UCSD-AML1 (cell line): ENCODE results near the gene ADCY2.

ENCODE experiments used
- DNase-seq: peaks from one replicate; lab custom pipeline; 2025; ENCODE audit not compliant: unreplicated experiment; lab: John Stamatoyannopoulos, UW

Gene ADCY2

DNA sequence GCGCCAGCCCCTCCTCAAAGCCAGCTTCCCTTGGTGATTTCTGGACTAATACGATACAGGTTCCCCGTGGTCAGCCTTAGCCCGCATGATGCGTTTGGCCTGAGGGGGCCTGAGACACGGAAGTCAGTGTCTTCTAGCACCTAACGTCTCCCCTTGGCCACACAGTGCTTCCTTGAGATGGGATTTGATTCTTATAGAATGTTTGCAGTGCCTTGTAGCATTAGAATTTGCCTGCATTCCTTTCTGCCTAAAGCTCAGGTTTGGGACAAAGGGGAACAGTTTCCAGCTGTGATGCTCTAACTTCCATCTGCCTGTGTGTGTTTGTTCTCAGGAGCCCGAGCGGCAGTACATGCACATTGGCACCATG, 420.6 kb downstream of the ADCY2 start:
- DNase-seq = no peak

DNA sequence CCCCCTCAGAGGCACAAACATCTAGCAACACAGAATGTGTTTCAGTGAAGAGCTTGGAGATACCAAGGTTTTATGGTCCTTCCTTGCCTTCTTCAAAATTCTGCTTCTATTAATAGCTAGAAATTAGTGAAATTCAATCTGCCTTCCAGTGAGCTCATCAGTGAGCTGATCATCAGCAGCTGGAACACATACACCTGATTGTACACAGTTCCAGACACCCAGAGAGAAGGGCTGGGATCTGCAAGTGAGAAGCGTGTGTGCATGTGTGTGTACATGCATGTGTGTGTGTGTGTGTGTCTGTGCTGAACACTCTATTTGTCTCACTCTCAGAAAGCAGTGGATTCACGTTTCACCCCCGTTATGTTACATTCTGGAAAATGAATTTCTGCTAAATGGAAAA, 426.5 kb downstream of the ADCY2 start:
- no peak for DNase-seq

DNA sequence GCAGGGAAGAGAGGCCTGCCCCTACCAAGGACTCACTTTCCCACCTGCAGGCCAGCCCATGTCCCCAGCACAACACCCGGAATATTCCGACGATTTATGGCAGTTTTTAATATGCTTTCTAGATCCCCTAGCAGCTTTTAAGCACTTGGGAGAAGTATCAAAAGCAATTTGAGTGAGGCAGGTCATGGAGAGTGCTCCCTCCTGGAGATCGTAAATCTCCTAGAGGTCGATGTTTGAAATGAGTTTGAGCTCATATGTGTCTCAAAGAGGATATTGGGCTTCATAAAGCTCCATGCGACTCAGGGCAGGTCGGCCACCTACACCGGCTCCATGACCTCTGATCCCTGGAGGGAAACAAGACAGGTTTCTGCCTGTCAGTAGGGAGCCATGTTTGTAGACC, 427.7 kb downstream of the ADCY2 start:
- DNase-seq = no peak

DNA sequence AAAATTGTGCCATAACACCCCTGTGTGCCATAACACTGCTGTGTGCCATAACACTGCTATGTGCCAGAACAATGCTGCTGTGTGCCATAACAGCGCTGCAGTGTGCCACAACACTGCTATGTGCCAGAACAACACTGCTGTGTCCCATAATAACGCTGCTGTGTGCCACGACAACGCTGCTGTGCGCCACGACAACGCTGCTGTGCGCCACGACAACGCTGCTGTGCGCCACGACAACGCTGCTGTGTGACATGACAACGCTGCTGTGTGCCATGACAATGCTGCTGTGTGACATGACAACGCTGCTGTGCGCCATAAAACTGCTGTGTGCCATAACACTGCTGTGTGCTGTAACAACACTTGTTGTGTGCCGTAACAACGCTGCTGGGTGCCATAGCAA, 429.1 kb downstream of the ADCY2 start:
- DNase-seq = no peak

DNA sequence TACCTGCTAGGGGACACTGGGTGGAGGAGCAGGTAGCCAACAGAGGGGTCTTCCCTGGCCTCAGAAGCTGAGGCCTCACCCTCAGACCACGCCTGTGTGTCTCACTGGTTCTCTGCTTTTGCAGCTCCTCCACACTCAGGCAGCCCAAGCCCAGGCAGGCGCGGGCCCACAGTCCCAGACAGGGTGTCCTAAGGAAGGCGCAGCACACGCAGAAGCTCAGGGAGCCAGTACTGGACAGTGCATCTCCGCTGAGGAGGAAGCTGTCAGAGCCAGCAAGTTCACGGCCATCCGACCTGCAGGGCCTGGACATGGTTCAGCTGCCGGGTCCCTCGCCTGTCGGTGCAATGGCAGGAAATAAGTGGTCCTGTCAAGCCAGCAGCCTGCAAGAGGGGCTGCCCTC, 429.7 kb downstream of the ADCY2 start:
- no peak for DNase-seq

DNA sequence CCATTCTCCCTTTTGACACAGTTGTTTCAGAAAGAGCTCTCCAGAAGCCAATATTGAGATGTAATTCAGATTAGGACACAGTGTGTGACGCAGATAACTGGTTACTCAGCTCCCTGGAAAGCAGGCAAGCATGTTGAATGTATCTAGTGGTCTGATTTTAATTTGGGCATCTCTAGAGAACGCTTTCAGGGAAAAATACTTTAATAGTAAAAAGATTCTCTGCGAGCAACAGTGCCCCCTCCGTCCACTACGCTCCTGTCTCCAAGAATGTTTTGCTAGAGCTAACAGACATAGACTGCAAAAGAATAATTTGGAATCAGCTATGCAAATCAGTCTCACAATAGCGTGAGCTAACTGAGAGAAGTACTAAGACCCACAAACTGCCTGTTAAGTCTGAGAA, 431.7 kb downstream of the ADCY2 start:
- DNase-seq = no peak

DNA sequence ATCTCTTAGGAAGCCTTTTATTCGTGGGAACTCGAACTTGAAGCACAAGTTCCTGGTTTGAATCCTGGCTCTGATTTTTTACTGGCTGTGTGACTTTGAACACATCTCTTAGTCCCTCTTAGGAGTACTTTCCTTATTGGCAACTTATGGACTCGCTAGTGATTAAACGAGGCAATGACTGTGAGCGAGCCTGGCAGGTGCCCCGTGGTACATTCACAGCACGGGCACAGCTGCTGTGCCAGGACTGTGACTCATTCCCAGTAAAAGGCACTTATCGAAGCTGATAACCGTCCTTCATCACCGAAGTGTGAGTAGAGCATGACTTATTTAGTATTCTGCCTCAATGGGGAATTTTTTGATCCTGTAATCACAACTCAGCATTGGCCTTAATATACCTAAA, 432.3 kb downstream of the ADCY2 start:
- DNase-seq = no peak

DNA sequence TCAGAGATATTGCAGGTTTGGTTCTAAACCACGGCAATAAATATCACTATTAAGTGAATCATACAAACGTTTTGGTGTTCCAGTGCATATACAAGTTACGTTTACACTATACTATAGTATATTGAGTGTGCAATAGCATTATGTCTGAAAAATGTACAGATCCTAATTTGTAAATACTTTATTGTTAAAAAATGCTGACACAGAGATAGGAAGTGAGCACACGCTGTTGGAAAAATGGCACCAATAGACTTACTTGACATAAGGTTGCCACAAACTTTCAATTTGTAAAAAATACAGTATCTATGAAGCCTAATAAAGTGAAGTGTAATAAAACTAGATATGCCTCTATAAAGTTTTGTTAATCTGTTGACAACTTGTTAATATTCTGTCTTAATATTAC, 439.0 kb downstream of the ADCY2 start:
- DNase-seq = no peak

DNA sequence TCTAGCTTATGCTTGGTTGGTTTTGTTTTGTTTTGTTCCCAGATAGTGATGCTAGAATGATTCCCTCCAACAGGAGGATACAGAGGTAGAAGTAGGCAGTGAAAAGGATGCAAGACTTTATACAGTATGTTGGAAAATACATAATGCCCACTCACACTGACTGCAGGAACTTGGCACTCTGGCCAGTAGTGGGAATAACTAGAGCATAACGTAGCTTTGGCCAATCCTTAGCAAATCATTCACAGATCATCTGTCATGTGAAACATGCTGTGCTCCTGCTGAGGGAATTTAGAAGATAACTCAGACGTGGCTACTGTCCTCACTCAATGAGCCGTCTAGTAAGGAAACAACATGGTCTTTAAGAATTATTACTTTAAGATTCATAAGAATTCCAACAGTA, 441.5 kb downstream of the ADCY2 start:
- DNase-seq = no peak

DNA sequence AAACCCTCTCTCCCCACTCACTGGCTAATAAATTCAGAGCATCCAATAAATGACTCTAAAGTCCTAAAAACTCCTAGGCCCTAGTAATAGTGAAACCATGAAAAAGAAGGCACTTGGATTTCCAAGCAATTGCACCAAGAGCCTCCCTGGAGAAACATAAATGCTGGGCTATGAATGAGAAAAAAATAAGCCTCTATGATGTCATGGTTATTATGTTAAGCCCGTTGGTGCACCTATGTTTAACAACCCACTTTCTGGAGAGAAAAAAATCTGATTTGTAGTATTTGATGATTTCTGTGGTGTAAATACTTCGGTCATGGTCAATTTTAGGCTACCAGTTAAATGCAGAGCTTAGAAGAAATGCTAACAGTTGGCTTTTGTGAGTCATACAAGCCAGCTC, 446.6 kb downstream of the ADCY2 start:
- no peak for DNase-seq

DNA sequence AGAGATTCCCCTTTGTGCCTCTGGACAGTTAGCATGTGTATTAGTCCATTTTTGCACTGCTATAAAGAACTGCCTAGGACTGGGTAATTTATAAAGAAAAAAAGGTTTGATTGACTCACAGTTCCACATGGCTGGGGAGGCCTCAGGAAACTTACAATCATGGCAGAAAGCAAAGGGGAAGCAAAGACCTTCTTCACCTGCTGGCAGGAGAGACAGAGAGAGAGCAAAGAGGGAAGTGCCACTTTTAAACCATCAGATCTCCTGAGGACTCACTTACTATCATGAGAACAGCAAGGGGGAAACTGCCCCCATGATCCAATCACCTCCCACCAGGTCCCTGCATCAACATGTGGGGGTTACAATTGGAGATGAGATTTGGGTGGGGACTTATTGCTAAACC, 449.0 kb downstream of the ADCY2 start:
- no peak for DNase-seq

DNA sequence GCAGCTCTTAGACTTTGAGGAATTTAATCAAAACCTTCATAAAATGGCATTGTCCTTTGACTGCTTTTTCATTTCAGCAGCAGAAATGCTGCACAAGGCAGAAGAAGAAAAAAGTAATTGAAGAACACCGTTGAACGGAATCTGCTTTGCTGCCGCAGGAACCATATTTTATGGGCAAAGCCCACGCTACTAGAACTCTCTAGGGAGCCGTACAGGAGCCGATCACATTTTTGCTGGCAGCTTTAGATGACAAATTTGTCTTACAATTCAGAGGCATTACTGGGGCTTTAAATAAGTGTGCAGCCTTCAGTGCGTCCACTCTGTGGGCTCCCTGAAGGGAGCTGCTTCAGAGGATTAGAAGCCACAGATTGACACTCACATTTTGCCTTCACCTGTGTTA, 449.6 kb downstream of the ADCY2 start:
- DNase-seq = no peak

DNA sequence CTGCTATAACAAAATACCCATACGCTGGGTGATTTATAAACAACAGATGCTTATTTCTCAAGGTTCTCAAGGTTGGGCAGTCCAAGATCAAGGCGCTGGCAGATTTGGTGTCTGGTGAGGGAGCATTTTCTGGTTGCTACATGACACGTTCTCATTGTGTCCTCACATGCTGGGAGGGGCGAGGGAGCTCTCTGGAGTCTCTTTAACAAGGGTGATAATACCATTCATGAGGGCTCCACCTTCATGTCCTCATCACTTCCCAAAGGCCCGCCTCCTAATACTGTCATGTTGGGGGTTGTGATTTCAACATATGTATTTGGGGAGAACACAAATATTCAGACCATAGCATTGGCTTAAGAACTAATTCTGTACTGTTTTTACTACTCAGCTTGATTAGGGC, 450.4 kb downstream of the ADCY2 start:
- DNase-seq = no peak

DNA sequence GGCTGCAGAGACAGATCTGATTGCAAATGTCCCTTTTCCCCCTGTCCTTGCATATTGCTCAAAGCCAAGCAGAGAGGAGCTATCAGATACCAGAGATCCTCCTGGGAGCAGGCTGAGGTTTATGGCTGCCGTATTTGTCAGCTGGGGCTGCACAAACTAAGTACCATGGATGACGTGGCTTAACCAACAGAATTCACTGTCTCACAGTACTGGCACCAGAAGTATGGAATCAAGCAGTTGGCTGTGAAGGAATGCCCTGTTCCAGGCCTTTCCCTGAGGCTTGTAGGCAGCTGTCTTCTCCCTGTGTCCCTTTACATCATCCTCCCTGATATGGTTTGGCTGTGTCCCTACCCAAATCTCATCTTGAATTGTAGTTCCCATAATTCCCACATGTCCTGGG, 452.4 kb downstream of the ADCY2 start:
- DNase-seq = no peak

DNA sequence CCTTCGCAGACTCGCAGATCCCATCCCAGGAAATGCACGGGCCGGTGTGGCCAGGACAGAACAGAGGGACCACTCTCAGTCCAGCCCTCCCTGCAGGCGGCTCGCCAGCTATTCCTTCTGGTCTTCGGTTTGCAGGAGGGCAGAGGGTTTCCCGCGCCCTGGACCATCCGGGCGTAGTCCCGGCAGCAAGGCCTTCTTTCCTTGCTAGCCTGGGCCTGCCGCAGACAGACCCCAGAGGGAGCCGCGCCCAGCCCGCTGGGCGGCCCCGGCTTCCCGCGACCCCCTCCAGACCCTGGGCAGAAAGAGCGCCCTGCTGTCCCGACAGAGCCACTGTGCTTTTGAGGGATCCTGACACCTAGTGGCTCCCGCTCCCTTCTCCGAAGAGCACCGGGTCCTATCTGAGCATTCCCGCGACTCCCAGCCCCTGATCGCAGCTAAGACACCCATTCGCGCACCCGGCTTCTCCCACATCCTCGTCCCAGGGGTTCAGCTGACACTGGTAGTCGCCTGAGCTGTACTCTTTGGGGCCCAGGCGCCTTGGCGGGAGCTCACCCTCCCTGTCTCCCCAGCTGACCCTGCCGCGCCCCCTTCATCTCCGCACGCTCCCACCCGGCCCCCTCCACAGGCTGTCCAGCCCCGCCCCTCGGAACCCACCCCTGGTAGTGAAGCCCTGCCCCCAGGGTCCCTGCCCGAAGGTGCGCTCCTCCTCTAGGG, 453.9 kb downstream of the ADCY2 start:
- DNase-seq = no peak

DNA sequence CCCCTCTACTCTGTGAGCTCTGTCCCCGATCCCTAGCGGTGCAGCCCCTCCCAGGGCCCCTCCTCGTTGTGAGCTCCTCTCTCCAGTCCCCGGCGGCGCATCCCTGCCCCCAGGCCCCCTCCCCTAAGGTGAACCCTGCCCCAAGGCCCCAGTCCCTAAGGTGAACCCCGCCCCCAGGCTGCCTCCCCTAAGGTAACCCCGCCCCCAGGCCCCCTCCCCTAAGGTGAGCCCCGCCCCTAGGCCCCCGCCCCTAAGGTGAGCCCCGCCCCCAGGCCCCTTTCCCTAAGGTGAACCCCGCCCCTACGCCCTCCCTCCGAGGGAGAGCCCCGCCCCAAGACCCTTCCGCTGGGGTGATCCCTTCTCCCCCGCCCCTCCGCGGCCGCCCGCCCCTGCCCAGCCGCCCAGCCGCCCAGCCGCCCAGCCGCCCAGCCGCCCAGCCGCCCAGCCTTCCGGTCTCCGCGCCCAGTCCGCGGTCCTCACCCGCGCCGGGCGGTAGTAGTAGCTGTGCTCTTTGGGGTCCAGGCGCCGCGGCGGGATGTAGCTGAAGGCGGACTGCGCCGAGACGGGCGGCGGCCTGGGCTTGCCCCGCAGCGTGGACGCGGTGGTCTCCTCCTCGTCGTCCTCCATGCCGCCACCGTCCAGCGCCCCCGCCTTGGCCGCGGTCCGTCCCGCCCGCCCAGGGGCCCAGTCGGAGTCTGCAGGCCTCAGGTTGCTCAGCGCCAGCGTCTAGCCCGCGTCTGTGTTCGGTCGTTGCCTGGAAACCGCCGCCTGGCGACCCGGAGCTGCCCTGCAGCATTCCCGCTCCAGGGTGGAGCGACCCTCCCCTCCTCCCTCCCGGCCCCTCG, 454.7 kb downstream of the ADCY2 start, which contains the start of gene CFAP90:
CFAP90 (minus strand) TSS at position 739 of the 845 bp plus-strand sequence; CDS start at position 627, 112 bp downstream.
- DNase-seq = no peak

DNA sequence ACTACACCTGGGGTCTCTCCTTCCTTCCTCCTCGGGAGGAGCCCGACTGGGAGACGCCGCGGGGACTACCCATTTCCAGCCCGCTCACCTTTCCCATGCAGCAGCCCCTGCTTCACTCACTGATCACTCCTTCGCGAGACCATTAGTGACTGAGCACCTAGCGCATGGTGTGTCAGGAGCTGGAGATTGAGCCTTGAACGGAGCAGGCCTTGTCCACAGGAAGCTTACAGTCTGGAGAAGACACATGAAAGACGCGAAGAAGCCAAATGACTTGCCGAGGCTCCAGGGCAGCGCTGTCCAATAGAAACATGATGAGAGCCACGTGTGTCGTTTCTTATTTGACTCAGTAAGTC, 455.3 kb downstream of the ADCY2 start:
- DNase-seq = no peak

DNA sequence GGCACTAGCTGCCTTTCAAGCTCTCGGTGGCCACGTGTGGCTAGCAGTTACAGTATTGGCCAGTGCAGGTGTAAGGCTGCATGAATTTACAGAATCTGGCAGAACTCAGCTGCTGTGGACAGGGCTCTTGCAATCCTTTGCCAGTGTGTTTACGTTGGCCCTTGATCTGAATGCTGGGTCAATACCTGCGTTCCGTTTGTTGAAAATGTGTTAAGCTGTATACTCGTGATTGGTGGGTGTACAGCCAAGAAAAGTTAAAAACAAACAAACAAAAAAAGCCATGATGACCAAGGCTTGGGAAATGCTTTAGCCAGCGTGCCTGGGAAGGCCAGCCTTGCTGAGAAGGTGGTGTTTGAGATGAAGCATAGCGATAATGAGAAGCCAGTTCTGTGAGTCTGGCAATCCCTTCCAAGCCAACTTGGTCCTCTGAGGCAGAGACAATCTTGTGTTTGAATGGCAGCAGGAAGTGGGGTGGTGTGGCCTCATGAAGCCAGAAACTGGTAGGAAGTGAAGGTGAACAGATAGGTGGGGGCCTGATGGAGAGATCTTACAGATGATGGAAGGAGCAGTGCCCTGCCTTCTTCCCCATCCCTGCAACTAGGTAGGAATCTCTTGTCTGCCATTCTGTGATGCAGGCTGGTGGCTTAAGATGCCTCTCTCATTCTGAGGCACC, 455.8 kb downstream of the ADCY2 start:
- DNase-seq = no peak

DNA sequence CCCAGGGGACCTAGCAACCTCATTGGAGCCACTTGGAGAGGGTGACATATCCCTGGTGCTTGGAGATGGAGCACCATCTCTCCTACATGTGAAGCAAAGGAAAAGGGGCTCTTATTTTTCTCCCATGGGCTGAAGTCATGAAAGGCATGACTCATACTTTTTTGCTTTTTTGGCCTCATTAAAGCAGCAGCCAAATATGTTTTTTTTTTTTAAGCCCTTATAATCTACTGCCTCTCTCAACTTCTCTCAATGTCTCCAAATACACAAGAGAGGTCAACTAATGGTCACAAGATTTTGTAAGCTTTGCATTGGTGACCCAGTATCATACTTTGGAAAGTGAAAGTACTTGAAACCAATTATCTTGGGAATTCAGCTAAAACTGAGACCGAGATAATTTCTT, 456.6 kb downstream of the ADCY2 start:
- no peak for DNase-seq

DNA sequence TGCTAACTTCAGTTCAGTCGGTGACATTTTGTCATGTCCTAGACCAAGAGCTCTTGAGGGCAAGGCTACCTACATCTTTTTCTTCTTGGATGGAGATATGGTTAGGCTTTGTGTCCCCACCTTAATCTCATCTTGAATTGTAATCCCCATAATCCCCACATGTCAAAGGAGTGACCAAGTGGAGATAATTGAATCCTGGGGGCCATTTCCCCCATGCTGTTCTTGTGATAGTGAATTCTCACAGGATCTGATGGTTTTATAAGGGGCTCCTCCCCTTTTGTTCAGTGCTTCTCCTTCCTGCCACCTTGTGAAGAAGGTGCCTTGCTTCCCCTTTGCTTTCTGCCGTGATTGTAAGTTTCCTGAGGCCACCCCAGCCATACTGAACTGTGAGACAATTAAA, 457.1 kb downstream of the ADCY2 start:
- no peak for DNase-seq

DNA sequence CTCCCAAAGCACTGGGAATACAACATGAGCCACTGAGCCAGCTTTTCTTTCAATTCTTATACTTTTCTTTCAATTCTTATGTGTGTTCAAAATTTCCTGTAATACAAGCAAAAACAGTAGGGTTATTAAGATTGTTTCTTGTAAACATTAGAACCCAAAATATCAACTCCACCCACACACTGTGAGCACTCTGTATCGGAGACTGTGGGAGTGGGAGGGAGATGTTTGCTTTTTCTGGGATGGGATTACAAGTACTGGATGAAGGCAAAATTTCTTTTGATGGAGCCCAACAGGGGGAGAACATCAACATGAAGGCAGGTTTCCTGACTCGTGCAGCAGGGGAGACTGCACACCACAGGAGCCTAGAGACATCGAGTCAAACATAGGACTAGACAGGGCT, 459.7 kb downstream of the ADCY2 start:
- no peak for DNase-seq

DNA sequence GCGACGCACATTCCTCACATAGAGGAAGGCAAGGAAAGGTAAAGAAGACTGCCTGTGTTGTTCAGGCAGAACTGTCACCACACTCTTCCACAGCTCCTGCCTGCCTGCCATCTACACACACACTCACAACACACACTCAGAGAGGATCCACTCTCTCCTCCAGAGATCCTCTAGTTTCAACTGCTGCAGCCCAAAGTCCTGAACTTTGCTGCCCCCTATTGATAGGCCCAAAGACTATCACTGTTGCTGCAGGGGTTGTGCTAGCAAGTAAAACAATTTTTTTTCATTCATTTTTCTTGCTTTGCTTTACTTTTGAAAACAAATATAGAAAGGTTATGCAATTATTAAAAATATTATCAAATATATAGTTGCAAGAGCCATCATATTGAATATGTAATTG, 460.9 kb downstream of the ADCY2 start:
- DNase-seq = peak; percentile 15
